Measurements from ENCODE around the gene RFFL. TPM values are rescaled to one million over a fixed set of nuclear protein-coding genes. Genes with fewer than 3 reads are reported as not detected.

RFFL gene
- total and polyA plus RNA-seq, 9 of the 15 experiments (the other 6 are each of a cell fraction or from before 2014, with no cell fraction given): 3.4 to 18.1 (median 12.8) TPM

GRCh38 chr17:34980681-34981537 is 82.6 kb downstream of the RFFL start (continued):
- no peak for TF ChIP-seq SIX5 (IDR thresholded peaks at IDR 0.05; ENCODE audit: borderline replicate concordance in 1 of 2, insufficient read depth in 1 of 2, low read depth in 1 of 2, low read length in 2 of 2)
- no peak for TF ChIP-seq MCM5 (IDR thresholded peaks at IDR 0.05; ENCODE audit: low read depth)
- TF ChIP-seq ZBTB40 (IDR thresholded peaks at IDR 0.05): 0 out of 2 replicates have a peak, but pooled peaks have one; percentile 15
- TF ChIP-seq ZBTB40 (CRISPR knock-in tag; IDR thresholded peaks at IDR 0.05): no peak
- TF ChIP-seq EP300 (IDR thresholded peaks at IDR 0.05; ENCODE audit: low read length): no peak
- no peak for TF ChIP-seq TCF15 (CRISPR knock-in tag; IDR thresholded peaks at IDR 0.05)
- TF ChIP-seq, protein P1, sequence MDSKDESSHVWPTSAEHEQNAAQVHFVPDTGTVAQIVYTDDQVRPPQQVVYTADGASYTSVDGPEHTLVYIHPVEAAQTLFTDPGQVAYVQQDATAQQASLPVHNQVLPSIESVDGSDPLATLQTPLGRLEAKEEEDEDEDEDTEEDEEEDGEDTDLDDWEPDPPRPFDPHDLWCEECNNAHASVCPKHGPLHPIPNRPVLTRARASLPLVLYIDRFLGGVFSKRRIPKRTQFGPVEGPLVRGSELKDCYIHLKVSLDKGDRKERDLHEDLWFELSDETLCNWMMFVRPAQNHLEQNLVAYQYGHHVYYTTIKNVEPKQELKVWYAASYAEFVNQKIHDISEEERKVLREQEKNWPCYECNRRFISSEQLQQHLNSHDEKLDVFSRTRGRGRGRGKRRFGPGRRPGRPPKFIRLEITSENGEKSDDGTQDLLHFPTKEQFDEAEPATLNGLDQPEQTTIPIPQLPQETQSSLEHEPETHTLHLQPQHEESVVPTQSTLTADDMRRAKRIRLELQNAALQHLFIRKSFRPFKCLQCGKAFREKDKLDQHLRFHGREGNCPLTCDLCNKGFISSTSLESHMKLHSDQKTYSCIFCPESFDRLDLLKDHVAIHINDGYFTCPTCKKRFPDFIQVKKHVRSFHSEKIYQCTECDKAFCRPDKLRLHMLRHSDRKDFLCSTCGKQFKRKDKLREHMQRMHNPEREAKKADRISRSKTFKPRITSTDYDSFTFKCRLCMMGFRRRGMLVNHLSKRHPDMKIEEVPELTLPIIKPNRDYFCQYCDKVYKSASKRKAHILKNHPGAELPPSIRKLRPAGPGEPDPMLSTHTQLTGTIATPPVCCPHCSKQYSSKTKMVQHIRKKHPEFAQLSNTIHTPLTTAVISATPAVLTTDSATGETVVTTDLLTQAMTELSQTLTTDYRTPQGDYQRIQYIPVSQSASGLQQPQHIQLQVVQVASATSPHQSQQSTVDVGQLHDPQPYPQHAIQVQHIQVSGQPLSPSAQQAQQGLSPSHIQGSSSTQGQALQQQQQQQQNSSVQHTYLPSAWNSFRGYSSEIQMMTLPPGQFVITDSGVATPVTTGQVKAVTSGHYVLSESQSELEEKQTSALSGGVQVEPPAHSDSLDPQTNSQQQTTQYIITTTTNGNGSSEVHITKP (IDR thresholded peaks at IDR 0.05; ENCODE audit: partially characterized antibody): no peak
- peak; percentile 86 for TF ChIP-seq GATAD2B (IDR thresholded peaks at IDR 0.05; ENCODE audit: borderline replicate concordance)
- TF ChIP-seq CBFA2T2 (conservative IDR thresholded peaks at IDR 0.05): no peak
- no peak for TF ChIP-seq SPI1 (IDR thresholded peaks at IDR 0.05; ENCODE audit: borderline replicate concordance, low read depth, low read length)
- no peak for TF ChIP-seq ELF4 (CRISPR knock-in tag; IDR thresholded peaks at IDR 0.05)
- TF ChIP-seq KLF1 (tag; IDR thresholded peaks at IDR 0.05): 0 out of 2 replicates have a peak, but pooled peaks have one; percentile 53
- TF ChIP-seq MEIS2 (IDR thresholded peaks at IDR 0.05; ENCODE audit: partially characterized antibody): no peak
- peak; percentile 90 for TF ChIP-seq NFRKB (IDR thresholded peaks at IDR 0.05; ENCODE audit: low read depth)
- no peak; the same call in 1 of the 2 replicates for TF ChIP-seq ZKSCAN8 (CRISPR knock-in tag; IDR thresholded peaks at IDR 0.05)

Measured in K562 (cell line).